ENCODE results near the gene SLC16A3.

Gene SLC16A3

DNA sequence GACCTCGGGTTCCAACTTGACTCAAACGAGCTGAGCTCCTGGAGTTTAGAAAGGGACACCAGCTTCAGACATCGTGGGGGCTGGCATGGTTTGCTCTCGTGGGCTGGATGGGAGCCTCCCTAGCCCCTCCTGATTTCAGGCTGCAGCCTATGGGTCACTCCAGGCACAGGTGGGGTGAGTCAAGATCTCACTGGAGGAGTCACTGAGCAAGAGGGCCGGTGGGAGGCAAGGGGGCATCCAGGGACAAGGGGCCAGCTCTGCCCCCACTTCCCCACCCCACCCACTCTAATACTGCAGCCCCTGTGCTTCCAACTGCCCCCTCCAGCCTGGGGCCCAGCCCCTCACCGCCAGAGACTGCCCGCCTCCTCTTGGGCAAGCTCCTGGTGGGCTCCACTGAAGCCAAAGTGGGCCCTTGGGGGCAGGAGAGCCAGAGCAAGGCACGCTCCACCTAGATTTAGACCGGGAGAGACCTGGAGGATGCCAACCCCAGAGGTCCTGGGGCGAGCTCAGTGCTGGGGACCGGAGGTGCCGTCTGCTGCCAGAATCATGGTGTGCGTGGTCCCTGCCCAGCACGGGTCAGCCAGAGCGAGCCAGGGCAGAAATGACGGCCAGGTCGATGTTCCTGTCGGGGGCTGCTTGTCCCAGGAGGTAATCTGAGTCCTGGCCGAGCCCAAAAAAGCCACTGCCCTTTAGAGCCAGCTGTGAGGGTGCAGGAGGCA lies 6.4 kb downstream of the SLC16A3 start:
- H3K9me3 ChIP-seq (ENCODE audit: control insufficient read depth, insufficient read depth, low read depth, low read length), result no peaks in the 10 kb centered on the region
- TF ChIP-seq, protein P1, sequence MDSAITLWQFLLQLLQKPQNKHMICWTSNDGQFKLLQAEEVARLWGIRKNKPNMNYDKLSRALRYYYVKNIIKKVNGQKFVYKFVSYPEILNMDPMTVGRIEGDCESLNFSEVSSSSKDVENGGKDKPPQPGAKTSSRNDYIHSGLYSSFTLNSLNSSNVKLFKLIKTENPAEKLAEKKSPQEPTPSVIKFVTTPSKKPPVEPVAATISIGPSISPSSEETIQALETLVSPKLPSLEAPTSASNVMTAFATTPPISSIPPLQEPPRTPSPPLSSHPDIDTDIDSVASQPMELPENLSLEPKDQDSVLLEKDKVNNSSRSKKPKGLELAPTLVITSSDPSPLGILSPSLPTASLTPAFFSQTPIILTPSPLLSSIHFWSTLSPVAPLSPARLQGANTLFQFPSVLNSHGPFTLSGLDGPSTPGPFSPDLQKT (IDR thresholded peaks at IDR 0.05; ENCODE audit: borderline replicate concordance, low read depth, low read length), result no peak
- TF ChIP-seq, protein P2, sequence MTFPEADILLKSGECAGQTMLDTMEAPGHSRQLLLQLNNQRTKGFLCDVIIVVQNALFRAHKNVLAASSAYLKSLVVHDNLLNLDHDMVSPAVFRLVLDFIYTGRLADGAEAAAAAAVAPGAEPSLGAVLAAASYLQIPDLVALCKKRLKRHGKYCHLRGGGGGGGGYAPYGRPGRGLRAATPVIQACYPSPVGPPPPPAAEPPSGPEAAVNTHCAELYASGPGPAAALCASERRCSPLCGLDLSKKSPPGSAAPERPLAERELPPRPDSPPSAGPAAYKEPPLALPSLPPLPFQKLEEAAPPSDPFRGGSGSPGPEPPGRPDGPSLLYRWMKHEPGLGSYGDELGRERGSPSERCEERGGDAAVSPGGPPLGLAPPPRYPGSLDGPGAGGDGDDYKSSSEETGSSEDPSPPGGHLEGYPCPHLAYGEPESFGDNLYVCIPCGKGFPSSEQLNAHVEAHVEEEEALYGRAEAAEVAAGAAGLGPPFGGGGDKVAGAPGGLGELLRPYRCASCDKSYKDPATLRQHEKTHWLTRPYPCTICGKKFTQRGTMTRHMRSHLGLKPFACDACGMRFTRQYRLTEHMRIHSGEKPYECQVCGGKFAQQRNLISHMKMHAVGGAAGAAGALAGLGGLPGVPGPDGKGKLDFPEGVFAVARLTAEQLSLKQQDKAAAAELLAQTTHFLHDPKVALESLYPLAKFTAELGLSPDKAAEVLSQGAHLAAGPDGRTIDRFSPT (tag by site-specific recombination; IDR thresholded peaks at IDR 0.05), result peak; percentile 11; the same call in 1 of the 2 replicates
- TF ChIP-seq EGR2 (tag by site-specific recombination; IDR thresholded peaks at IDR 0.05; ENCODE audit: low read depth) (peak; percentile 9; the same call in 1 of the 2 replicates), ZNF266 (tag by site-specific recombination; IDR thresholded peaks at IDR 0.05; ENCODE audit: low read depth) (no peak), MEIS1 (CRISPR knock-in tag; IDR thresholded peaks at IDR 0.05; ENCODE audit: borderline replicate concordance) (no peak), ZSCAN23 (tag by site-specific recombination; IDR thresholded peaks at IDR 0.05) (no peak), ZNF404 (tag by site-specific recombination; IDR thresholded peaks at IDR 0.05) (no peak), GFI1B (tag by site-specific recombination; IDR thresholded peaks at IDR 0.05) (no peak), ZSCAN16 (tag by site-specific recombination; IDR thresholded peaks at IDR 0.05) (no peak), YY1 (tag by site-specific recombination; IDR thresholded peaks at IDR 0.05) (no peak)
- TF ChIP-seq, protein P3, sequence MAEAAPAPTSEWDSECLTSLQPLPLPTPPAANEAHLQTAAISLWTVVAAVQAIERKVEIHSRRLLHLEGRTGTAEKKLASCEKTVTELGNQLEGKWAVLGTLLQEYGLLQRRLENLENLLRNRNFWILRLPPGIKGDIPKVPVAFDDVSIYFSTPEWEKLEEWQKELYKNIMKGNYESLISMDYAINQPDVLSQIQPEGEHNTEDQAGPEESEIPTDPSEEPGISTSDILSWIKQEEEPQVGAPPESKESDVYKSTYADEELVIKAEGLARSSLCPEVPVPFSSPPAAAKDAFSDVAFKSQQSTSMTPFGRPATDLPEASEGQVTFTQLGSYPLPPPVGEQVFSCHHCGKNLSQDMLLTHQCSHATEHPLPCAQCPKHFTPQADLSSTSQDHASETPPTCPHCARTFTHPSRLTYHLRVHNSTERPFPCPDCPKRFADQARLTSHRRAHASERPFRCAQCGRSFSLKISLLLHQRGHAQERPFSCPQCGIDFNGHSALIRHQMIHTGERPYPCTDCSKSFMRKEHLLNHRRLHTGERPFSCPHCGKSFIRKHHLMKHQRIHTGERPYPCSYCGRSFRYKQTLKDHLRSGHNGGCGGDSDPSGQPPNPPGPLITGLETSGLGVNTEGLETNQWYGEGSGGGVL (tag by site-specific recombination; IDR thresholded peaks at IDR 0.05), result no peak
- ChIA-PET CTCF (interaction anchor here (0.6 to 3.1 kb wide), 27 partner anchors 9 to 667 kb away, joined by 3 to 27 read pairs (median 4); no protein-coding TSS in a partner anchor), POLR2A (interaction anchor here (0.5 to 2.5 kb wide), 6 partner anchors 15 to 92 kb away, joined by 3 to 13 read pairs (median 5); partner anchors contain the start of gene CSNK1D)
- H3K4me1 ChIP-seq (ENCODE audit: control insufficient read depth, insufficient read depth, low read length), result peaks cover 15% of the 10 kb centered on the region
- H3K36me3 ChIP-seq (ENCODE audit: control insufficient read depth in 2 of 2, insufficient read depth in 1 of 2, low read length in 2 of 2), result peaks cover 0 to 10% of the 10 kb centered on the region in 2 experiments; a peak in 1 of 3 replicates
- no peak overlapping the region for H3K4me3 ChIP-seq (ENCODE audit: low read depth, low read length)
- H3K27ac ChIP-seq (ENCODE audit: extremely low read depth, low read depth, low read length), result no peak overlapping the region

DNA sequence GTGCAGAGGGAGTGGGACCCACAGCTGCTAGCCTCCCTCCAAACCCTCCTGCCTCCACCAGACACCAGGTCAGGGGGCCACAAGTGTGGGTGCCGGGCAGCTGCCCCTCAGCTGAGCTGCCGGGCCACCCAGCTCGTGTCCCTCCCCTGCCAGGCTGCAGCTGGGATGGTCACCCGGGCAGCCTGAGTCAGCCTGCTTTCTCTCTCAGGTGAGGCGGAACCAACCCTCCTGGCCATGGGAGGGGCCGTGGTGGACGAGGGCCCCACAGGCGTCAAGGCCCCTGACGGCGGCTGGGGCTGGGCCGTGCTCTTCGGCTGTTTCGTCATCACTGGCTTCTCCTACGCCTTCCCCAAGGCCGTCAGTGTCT lies 6.9 kb downstream of the SLC16A3 start:
- H3K4me1 ChIP-seq (ENCODE audit: control insufficient read depth, insufficient read depth, low read length), result peaks cover 15% of the 10 kb centered on the region
- TF ChIP-seq GLIS2 (tag by site-specific recombination; IDR thresholded peaks at IDR 0.05) (peak; percentile 15; the same call in 1 of the 2 replicates), ZBTB7A (tag by site-specific recombination; IDR thresholded peaks at IDR 0.05; ENCODE audit: low read depth) (no peak), SP2 (tag by site-specific recombination; IDR thresholded peaks at IDR 0.05) (peak; percentile 28), ZFP69B (tag by site-specific recombination; IDR thresholded peaks at IDR 0.05) (peak; percentile 53; the same call in 1 of the 2 replicates)
- TF ChIP-seq, protein P4, sequence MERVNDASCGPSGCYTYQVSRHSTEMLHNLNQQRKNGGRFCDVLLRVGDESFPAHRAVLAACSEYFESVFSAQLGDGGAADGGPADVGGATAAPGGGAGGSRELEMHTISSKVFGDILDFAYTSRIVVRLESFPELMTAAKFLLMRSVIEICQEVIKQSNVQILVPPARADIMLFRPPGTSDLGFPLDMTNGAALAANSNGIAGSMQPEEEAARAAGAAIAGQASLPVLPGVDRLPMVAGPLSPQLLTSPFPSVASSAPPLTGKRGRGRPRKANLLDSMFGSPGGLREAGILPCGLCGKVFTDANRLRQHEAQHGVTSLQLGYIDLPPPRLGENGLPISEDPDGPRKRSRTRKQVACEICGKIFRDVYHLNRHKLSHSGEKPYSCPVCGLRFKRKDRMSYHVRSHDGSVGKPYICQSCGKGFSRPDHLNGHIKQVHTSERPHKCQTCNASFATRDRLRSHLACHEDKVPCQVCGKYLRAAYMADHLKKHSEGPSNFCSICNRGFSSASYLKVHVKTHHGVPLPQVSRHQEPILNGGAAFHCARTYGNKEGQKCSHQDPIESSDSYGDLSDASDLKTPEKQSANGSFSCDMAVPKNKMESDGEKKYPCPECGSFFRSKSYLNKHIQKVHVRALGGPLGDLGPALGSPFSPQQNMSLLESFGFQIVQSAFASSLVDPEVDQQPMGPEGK (tag by site-specific recombination; IDR thresholded peaks at IDR 0.05), result 0 out of 2 replicates have a peak, but pooled peaks have one; percentile 5
- H3K4me3 ChIP-seq (ENCODE audit: low read depth, low read length), result no peak overlapping the region
- peaks cover 0 to 15% of the 10 kb centered on the region in 2 experiments; a peak in 1 of 3 replicates for H3K36me3 ChIP-seq (ENCODE audit: control insufficient read depth in 2 of 2, insufficient read depth in 1 of 2, low read length in 2 of 2)
- no peak overlapping the region; the same call in 1 of the 2 replicates for H3K27ac ChIP-seq (ENCODE audit: extremely low read depth, low read depth, low read length)
- CTCF ChIA-PET, result interaction anchor here (0.7 to 3.1 kb wide), 35 partner anchors 9 to 206 kb away, joined by 3 to 27 read pairs (median 4); no protein-coding TSS in a partner anchor
- POLR2A ChIA-PET, result interaction anchor here (0.5 to 2.5 kb wide), 8 partner anchors 15 to 294 kb away, joined by 3 to 13 read pairs (median 4); partner anchors contain the start of gene CSNK1D
- H3K9me3 ChIP-seq (ENCODE audit: control insufficient read depth, insufficient read depth, low read depth, low read length), result no peaks in the 10 kb centered on the region

Data from HEK293 (cell line).